ENCODE results near the gene ZCCHC7. TPM values are rescaled to one million over a fixed set of nuclear protein-coding genes. Genes with fewer than 3 reads are reported as not detected.

Gene ZCCHC7
- total RNA-seq, 2 donors from 2014 or later, result 21.2 to 22.7 TPM

DNA sequence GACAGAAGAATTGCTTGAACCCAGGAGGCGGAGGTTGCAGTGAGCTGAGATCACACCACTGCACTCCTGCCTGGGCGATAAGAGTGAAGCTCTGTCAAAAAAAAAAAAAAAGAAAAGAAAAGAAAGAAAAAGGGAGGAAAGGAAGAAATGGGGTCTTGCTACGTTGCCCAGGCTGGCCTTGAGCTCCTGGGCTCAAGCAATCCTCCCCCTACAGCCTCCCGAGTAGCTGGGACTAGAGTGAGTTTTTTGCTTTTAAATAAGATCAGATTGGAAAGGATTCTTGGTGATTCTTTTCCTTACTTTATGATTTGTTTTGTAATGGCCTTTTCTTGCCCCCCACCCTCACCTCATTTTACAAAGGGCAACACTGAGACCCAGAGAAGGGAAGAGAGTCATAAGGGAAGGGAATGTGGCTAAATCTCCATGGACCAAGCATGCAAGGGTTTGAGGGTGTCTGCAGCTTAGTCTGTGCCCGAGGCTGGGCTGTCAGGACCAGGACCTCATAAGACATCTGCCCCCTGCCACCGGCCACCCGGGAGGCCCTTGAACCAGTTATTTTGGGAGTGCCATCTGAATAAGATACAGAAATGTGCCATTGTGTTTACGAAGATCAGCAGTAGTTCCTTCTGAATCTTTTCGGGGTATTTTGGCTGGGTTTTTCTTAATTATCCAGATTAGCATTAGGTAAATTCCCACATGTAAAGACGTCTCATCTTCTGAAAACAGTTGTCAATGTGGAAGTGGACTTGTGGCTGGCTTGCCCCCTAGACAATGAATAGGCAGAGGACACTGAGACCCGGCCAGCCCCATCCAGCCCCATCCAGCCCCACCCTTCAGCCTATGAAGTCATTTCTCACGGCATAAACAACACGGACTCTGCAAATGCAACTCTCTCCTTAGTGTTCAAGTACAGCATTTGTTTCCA is 257.6 kb downstream of the ZCCHC7 start:
- Histone ChIP-seq H3K9me3 (ENCODE audit: control insufficient read depth, low read length) (no peaks in the 10 kb centered on the region), H3K4me1 (ENCODE audit: control insufficient read depth, insufficient read depth, low read length) (no peaks in the 10 kb centered on the region), H3K27ac (ENCODE audit: low read depth, low read length) (no peak overlapping the region), H3K36me3 (ENCODE audit: control insufficient read depth, insufficient read depth, low read length) (no peaks in the 10 kb centered on the region), H3K4me3 (ENCODE audit: low read length) (no peak overlapping the region), H3K27me3 (ENCODE audit: control insufficient read depth, insufficient read depth, low read length, poor library complexity, severe bottlenecking) (no peaks in the 10 kb centered on the region), H3K9ac (ENCODE audit: extremely low read depth, low read length, poor library complexity, severe bottlenecking) (no peak overlapping the region)
- Mint-ChIP-seq H3K4me3 (no peak overlapping the region), H3K4me1 (no peaks in the 10 kb centered on the region), H3K27ac (no peak overlapping the region), H3K27me3 (ENCODE audit: insufficient read depth) (peaks cover 4% of the 10 kb centered on the region), H3K36me3 (ENCODE audit: low read depth) (no peaks in the 10 kb centered on the region), H3K9me3 (no peaks in the 10 kb centered on the region)
- TF ChIP-seq CTCF (conservative IDR thresholded peaks at IDR 0.05), result no peak
- DNase-seq, result no peak
- 88 to 97% methylated on average over 8 to 13 of the region's 13 CpGs for WGBS, 2 experiments (ENCODE audit: insufficient coverage in 1 of 2, insufficient read length in 1 of 2)

GRCh38 chr9:37378613-37379004 is 258.2 kb downstream of the ZCCHC7 start:
- Histone ChIP-seq H3K27me3 (ENCODE audit: control insufficient read depth, insufficient read depth, low read length, poor library complexity, severe bottlenecking) (no peaks in the 10 kb centered on the region), H3K9ac (ENCODE audit: extremely low read depth, low read length, poor library complexity, severe bottlenecking) (no peak overlapping the region), H3K36me3 (ENCODE audit: control insufficient read depth, insufficient read depth, low read length) (no peaks in the 10 kb centered on the region), H3K4me1 (ENCODE audit: control insufficient read depth, insufficient read depth, low read length) (no peaks in the 10 kb centered on the region), H3K4me3 (ENCODE audit: low read length) (no peak overlapping the region), H3K27ac (ENCODE audit: low read depth, low read length) (no peak overlapping the region), H3K9me3 (ENCODE audit: control insufficient read depth, low read length) (no peaks in the 10 kb centered on the region)
- WGBS, 2 experiments (ENCODE audit: insufficient coverage in 1 of 2, insufficient read length in 1 of 2), result 87 to 94% methylated on average over 11 to 19 of the region's 19 CpGs
- H3K9me3 Mint-ChIP-seq, result no peaks in the 10 kb centered on the region
- no peak overlapping the region for H3K4me3 Mint-ChIP-seq
- TF ChIP-seq CTCF (conservative IDR thresholded peaks at IDR 0.05), result no peak
- no peak for DNase-seq
- H3K4me1 Mint-ChIP-seq, result no peaks in the 10 kb centered on the region
- no peak overlapping the region for H3K27ac Mint-ChIP-seq
- peaks cover 4% of the 10 kb centered on the region for H3K27me3 Mint-ChIP-seq (ENCODE audit: insufficient read depth)
- H3K36me3 Mint-ChIP-seq (ENCODE audit: low read depth), result no peaks in the 10 kb centered on the region

- Histone ChIP-seq H3K9ac (ENCODE audit: extremely low read depth, low read length, poor library complexity, severe bottlenecking) (no peak overlapping the region), H3K27ac (ENCODE audit: low read depth, low read length) (no peak overlapping the region), H3K27me3 (ENCODE audit: control insufficient read depth, insufficient read depth, low read length, poor library complexity, severe bottlenecking) (no peaks in the 10 kb centered on the region), H3K36me3 (ENCODE audit: control insufficient read depth, insufficient read depth, low read length) (no peaks in the 10 kb centered on the region), H3K4me1 (ENCODE audit: control insufficient read depth, insufficient read depth, low read length) (no peaks in the 10 kb centered on the region), H3K4me3 (ENCODE audit: low read length) (no peak overlapping the region), H3K9me3 (ENCODE audit: control insufficient read depth, low read length) (no peaks in the 10 kb centered on the region)
- no peak overlapping the region for H3K27ac Mint-ChIP-seq
- H3K27me3 Mint-ChIP-seq (ENCODE audit: insufficient read depth), result peaks cover 4% of the 10 kb centered on the region
- H3K36me3 Mint-ChIP-seq (ENCODE audit: low read depth), result no peaks in the 10 kb centered on the region
- TF ChIP-seq CTCF (conservative IDR thresholded peaks at IDR 0.05), result no peak
- no peaks in the 10 kb centered on the region for H3K9me3 Mint-ChIP-seq
- no peak for DNase-seq
- no peaks in the 10 kb centered on the region for H3K4me1 Mint-ChIP-seq
- 84 to 92% methylated on average over 2 of the region's 2 CpGs for WGBS, 2 experiments (ENCODE audit: insufficient coverage in 1 of 2, insufficient read length in 1 of 2)
- H3K4me3 Mint-ChIP-seq, result no peak overlapping the region
Observed at GRCh38 chr9:37379835-37380234, 259.5 kb downstream of the ZCCHC7 start.

All from endodermal cell (in vitro differentiated cells).